ENCODE data around the gene GHITM. TPM values are rescaled to one million over a fixed set of nuclear protein-coding genes. Genes with fewer than 3 reads are reported as not detected.

The GHITM gene
- total and polyA plus RNA-seq, 7 experiments from 2014 or later = 61.5 to 312 (median 78.7) TPM

DNA sequence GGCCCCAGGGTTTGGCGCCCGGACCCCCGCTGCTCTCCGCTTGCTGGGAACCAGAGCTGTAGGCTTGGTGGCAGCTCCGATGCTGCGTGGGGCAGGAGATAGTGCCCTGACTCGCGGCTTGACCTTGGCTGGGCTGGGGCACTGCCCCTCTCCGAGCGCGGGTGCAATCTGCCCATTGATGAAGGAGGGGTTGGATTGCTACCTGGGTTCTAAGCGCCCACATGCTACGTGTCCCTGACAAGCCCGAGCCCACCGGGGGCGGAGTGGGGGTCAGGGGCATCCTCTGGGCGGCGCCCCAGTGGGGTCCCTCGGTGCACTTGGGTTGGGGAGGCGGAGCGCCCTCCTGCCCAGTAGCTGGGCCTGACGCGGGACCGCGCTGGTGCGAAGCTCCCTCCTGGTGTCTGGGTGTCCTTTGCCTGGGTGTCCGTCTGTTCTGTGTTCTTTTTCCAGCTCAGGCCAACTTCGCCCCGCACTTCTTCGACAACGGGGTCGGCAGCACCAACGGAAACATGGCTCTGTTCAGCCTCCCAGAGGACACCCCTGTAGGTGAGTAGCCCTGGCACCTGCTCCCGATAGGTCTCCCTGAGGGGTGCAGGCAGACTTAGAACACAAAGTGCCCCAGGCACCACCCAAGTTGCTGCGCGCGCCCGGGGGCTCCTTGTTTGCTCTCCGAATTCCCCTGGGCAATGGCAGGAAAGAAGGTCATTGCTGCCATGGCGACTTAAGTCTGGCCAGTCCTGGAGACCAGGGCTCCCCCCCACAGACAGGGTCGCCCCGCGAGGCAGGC, 55.9 kb downstream of the GHITM start:
- Mint-ChIP-seq H3K36me3 (no peaks in the 10 kb centered on the region), H3K27me3 (peaks cover 0 to 59% (median 22%) of the 10 kb centered on the region in 5 donors), H3K27ac (no peak overlapping the region), H3K9me3 (no peaks in the 10 kb centered on the region), H3K4me3 (peak overlapping the region; percentile 47 to 75 (median 65)), H3K4me1 (peaks cover 12 to 27% (median 16%) of the 10 kb centered on the region in 7 donors)
- intact Hi-C loops (cut with micrococcal nuclease) = no loop called here
- no peak for ATAC-seq
- H3K27me3 ChIP-seq (ENCODE audit: control insufficient read depth in 2 of 2, insufficient read depth in 2 of 2, low read length in 2 of 2) = peaks cover 0 to 3% of the 10 kb centered on the region in 2 donors
- H3K36me3 ChIP-seq (ENCODE audit: control insufficient read depth in 2 of 3, insufficient read depth in 3 of 3, low read length in 3 of 3) = no peaks in the 10 kb centered on the region
- H3K4me1 ChIP-seq (ENCODE audit: control insufficient read depth in 2 of 2, insufficient read depth in 2 of 2, low read length in 2 of 2) = peaks cover 18 to 23% of the 10 kb centered on the region in 2 donors
- H3K27ac ChIP-seq (ENCODE audit: low read depth, low read length) = no peak overlapping the region
- peak overlapping the region; percentile 52 for H3K4me3 ChIP-seq (ENCODE audit: low read length)
- CTCF ChIA-PET = interaction anchor here (0.6 to 1.7 kb wide), 2 partner anchors 47 to 344 kb away, joined by 3 to 5 read pairs; no protein-coding TSS in a partner anchor
- no peak for DNase-seq
- POLR2A ChIA-PET = interaction anchor here (0.6 kb wide), 1 partner anchor 9 kb away, joined by 3 read pairs; no protein-coding TSS in a partner anchor
- H3K9me3 ChIP-seq (ENCODE audit: control insufficient read depth in 2 of 3, low read length in 3 of 3) = no peaks in the 10 kb centered on the region

DNA sequence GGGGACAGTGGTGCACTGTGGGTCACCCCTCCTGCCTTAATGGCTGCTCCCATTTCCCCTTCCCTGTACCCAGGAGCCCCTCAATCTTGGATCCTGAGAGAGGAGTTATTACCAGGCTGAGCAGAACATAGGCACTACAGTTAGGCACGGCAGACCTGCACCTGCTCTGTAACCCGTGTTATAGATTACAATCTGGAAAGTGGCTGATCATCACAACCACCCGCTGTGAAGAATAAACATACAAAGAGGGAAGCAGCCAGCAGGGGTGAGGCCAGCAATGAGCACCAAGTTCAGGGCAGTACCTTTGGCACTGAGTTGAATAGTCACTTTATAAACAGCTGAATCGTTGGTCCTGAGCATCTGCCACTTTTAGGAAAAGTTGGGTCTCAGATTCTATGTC, 56.8 kb downstream of the GHITM start:
- Histone ChIP-seq H3K36me3 (ENCODE audit: control insufficient read depth in 2 of 3, insufficient read depth in 3 of 3, low read length in 3 of 3) (no peaks in the 10 kb centered on the region), H3K27me3 (ENCODE audit: control insufficient read depth in 2 of 2, insufficient read depth in 2 of 2, low read length in 2 of 2) (peaks cover 0 to 3% of the 10 kb centered on the region in 2 donors), H3K27ac (ENCODE audit: low read depth, low read length) (no peak overlapping the region), H3K4me3 (ENCODE audit: low read length) (no peak overlapping the region), H3K4me1 (ENCODE audit: control insufficient read depth in 2 of 2, insufficient read depth in 2 of 2, low read length in 2 of 2) (peaks cover 10 to 15% of the 10 kb centered on the region in 2 donors), H3K9me3 (ENCODE audit: control insufficient read depth in 2 of 3, low read length in 3 of 3) (no peaks in the 10 kb centered on the region)
- Mint-ChIP-seq H3K4me3 (peak overlapping the region in 3 of 10 donors; percentile 62 to 75 (median 66)), H3K36me3 (no peaks in the 10 kb centered on the region), H3K9me3 (no peaks in the 10 kb centered on the region), H3K4me1 (peaks cover 10 to 19% (median 11%) of the 10 kb centered on the region in 7 donors), H3K27ac (no peak overlapping the region), H3K27me3 (peaks cover 0 to 58% (median 22%) of the 10 kb centered on the region in 5 donors)
- ChIA-PET CTCF (no interaction called here), POLR2A (no interaction called here)
- no peak for DNase-seq
- intact Hi-C loops (cut with micrococcal nuclease) = no loop called here
- no peak for ATAC-seq

DNA sequence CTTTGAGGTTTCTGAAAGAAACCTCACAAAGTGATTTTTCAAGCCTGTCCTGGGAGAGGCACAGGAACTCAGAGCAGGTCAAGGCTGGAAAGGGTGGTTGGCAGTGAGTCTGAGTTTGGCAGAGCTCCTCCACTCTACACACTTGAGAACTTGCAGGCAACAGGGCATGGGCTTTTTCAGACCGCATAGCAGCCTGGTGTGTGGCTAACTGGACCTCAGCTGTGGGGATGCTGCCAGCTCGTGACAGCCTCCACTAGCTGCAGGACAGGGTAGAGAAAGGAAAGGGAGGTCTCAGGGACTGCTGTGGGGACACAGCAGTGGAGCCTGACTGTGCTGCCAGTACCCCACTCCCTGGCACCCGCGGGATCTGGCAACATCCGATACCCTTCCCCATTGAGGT, 57.6 kb downstream of the GHITM start:
- no peaks in the 10 kb centered on the region for H3K36me3 ChIP-seq (ENCODE audit: control insufficient read depth in 2 of 3, insufficient read depth in 3 of 3, low read length in 3 of 3)
- no peaks in the 10 kb centered on the region for H3K9me3 ChIP-seq (ENCODE audit: control insufficient read depth in 2 of 3, low read length in 3 of 3)
- DNase-seq (no peak), ATAC-seq (no peak)
- no peak overlapping the region for H3K27ac Mint-ChIP-seq
- intact Hi-C loops (cut with micrococcal nuclease) = no loop called here
- peaks cover 4 to 7% of the 10 kb centered on the region in 2 donors for H3K4me1 ChIP-seq (ENCODE audit: control insufficient read depth in 2 of 2, insufficient read depth in 2 of 2, low read length in 2 of 2)
- H3K4me3 Mint-ChIP-seq = no peak overlapping the region
- POLR2A ChIA-PET = no interaction called here
- no peaks in the 10 kb centered on the region for H3K9me3 Mint-ChIP-seq
- peaks cover 3 to 13% (median 4%) of the 10 kb centered on the region in 7 donors for H3K4me1 Mint-ChIP-seq
- H3K27ac ChIP-seq (ENCODE audit: low read depth, low read length) = no peak overlapping the region
- peaks cover 0 to 52% (median 19%) of the 10 kb centered on the region in 5 donors for H3K27me3 Mint-ChIP-seq
- CTCF ChIA-PET = no interaction called here
- H3K4me3 ChIP-seq (ENCODE audit: low read length) = no peak overlapping the region
- peaks cover 0 to 3% of the 10 kb centered on the region in 2 donors for H3K27me3 ChIP-seq (ENCODE audit: control insufficient read depth in 2 of 2, insufficient read depth in 2 of 2, low read length in 2 of 2)
- H3K36me3 Mint-ChIP-seq = no peaks in the 10 kb centered on the region

GRCh38 chr10:84197643-84198042, 58.3 kb downstream of the GHITM start:
- no peaks in the 10 kb centered on the region for H3K36me3 ChIP-seq (ENCODE audit: control insufficient read depth in 2 of 3, insufficient read depth in 3 of 3, low read length in 3 of 3)
- peaks cover 0 to 49% (median 19%) of the 10 kb centered on the region in 5 donors for H3K27me3 Mint-ChIP-seq
- DNase-seq = no peak
- peaks cover 4 to 7% of the 10 kb centered on the region in 2 donors for H3K4me1 ChIP-seq (ENCODE audit: control insufficient read depth in 2 of 2, insufficient read depth in 2 of 2, low read length in 2 of 2)
- peaks cover 0 to 11% (median 4%) of the 10 kb centered on the region in 7 donors for H3K4me1 Mint-ChIP-seq
- intact Hi-C loops (cut with micrococcal nuclease) = no loop called here
- H3K9me3 ChIP-seq (ENCODE audit: control insufficient read depth in 2 of 3, low read length in 3 of 3) = no peaks in the 10 kb centered on the region
- peaks cover 0 to 3% of the 10 kb centered on the region in 2 donors for H3K27me3 ChIP-seq (ENCODE audit: control insufficient read depth in 2 of 2, insufficient read depth in 2 of 2, low read length in 2 of 2)
- H3K27ac ChIP-seq (ENCODE audit: low read depth, low read length) = no peak overlapping the region
- H3K27ac Mint-ChIP-seq = no peak overlapping the region
- H3K9me3 Mint-ChIP-seq = no peaks in the 10 kb centered on the region
- ChIA-PET POLR2A (interaction anchor here (0.6 kb wide), 1 partner anchor 39 kb away, joined by 3 read pairs; no protein-coding TSS in a partner anchor), CTCF (interaction anchor here (0.6 kb wide), 1 partner anchor 40 kb away, joined by 4 read pairs; no protein-coding TSS in a partner anchor)
- H3K36me3 Mint-ChIP-seq = no peaks in the 10 kb centered on the region
- H3K4me3 ChIP-seq (ENCODE audit: low read length) = no peak overlapping the region
- no peak for ATAC-seq
- no peak overlapping the region for H3K4me3 Mint-ChIP-seq

DNA sequence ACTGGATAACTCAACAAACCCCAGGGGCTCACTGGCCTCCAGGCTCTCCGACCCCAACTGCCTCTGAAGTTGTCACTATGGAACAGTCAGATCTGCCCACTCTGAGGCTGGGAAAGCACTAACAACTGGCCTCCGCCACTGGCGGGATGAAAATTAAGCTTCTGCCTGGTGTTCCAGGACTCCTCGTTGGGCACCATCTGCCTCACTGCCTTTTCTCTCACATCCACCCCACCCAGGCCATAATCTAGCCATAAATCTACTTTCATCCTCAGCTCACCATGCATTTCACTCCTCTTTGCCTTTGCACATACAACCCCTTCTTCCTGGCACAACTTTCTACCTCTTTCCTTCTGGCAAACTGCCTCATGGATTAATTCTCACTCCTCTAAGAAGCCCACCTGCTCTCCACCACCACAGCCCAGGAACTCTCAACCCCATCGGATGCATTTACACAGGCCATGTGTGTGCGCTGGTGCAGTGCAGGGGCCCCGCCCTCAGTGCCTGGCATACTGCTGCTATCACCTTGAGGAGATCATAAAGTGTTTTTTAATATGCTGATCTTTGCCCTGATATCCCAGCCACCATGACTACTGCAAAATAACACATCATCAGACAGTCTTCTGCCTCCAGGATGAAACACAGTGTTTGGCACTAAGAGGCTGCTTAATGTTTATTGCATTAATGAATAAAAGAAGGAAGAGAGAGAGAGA, 59.1 kb downstream of the GHITM start:
- no peaks in the 10 kb centered on the region for H3K36me3 Mint-ChIP-seq
- H3K9me3 ChIP-seq (ENCODE audit: control insufficient read depth in 2 of 3, low read length in 3 of 3) = no peaks in the 10 kb centered on the region
- ChIA-PET CTCF (interaction anchor here (0.6 kb wide), 1 partner anchor 41 kb away, joined by 4 read pairs; no protein-coding TSS in a partner anchor), POLR2A (interaction anchor here (0.6 kb wide), 1 partner anchor 40 kb away, joined by 3 read pairs; no protein-coding TSS in a partner anchor)
- H3K27me3 ChIP-seq (ENCODE audit: control insufficient read depth in 2 of 2, insufficient read depth in 2 of 2, low read length in 2 of 2) = peaks cover 0 to 3% of the 10 kb centered on the region in 2 donors
- H3K4me1 ChIP-seq (ENCODE audit: control insufficient read depth in 2 of 2, insufficient read depth in 2 of 2, low read length in 2 of 2) = peaks cover 4 to 7% of the 10 kb centered on the region in 2 donors
- H3K36me3 ChIP-seq (ENCODE audit: control insufficient read depth in 2 of 3, insufficient read depth in 3 of 3, low read length in 3 of 3) = no peaks in the 10 kb centered on the region
- no peak overlapping the region for H3K4me3 ChIP-seq (ENCODE audit: low read length)
- no peak for ATAC-seq
- no peak overlapping the region for H3K27ac Mint-ChIP-seq
- H3K27ac ChIP-seq (ENCODE audit: low read depth, low read length) = no peak overlapping the region
- H3K4me3 Mint-ChIP-seq = no peak overlapping the region
- H3K9me3 Mint-ChIP-seq = no peaks in the 10 kb centered on the region
- intact Hi-C loops (cut with micrococcal nuclease) = no loop called here
- peaks cover 0 to 11% (median 4%) of the 10 kb centered on the region in 7 donors for H3K4me1 Mint-ChIP-seq
- H3K27me3 Mint-ChIP-seq = peaks cover 0 to 41% (median 19%) of the 10 kb centered on the region in 5 donors
- no peak for DNase-seq

DNA sequence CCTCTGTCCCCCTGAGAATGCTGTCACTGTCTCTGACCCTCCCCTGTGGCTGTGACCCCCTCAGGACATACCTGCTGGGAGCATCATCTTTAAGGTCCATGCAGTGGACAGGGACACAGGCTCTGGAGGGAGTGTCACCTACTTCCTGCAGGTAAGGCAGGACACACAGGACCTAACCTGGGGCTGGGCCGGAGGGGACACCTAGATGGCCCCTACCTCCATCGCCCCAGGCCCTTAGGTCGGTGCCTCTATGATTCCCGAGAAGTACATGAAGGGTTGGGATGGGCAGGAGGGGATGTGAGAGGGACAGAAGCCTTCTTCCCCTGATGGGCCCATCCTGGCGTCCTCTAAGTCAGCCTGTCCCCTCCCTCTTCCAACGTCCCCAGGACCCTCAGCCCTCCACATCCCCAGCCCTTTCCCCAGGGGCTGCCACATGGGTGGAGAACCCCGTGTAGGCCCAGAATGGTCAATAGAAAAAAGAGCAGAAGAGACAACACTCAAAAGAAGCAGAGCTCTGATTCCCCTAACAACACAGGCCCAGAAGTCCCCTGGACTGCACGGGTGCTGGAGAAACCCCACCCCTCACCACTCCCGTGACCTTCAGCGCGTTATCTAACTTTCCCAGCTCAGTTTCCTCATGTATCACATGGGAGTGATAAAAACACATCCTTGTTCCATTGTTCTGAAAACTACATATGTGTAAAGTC, 61.4 kb downstream of the GHITM start:
- Mint-ChIP-seq H3K4me3 (no peak overlapping the region), H3K9me3 (no peaks in the 10 kb centered on the region), H3K4me1 (peaks cover 0 to 2% (median 0%) of the 10 kb centered on the region in 7 donors), H3K27me3 (peaks cover 0 to 24% (median 16%) of the 10 kb centered on the region in 5 donors), H3K27ac (no peak overlapping the region), H3K36me3 (no peaks in the 10 kb centered on the region)
- H3K4me3 ChIP-seq (ENCODE audit: low read length) = no peak overlapping the region
- ChIA-PET POLR2A (interaction anchor here (0.7 kb wide), 1 partner anchor 61 kb away, joined by 3 read pairs; no protein-coding TSS in a partner anchor), CTCF (interaction anchor here (0.8 to 1.2 kb wide), 2 partner anchors 24 to 25 kb away, joined by 3 read pairs; no protein-coding TSS in a partner anchor)
- H3K27me3 ChIP-seq (ENCODE audit: control insufficient read depth in 2 of 2, insufficient read depth in 2 of 2, low read length in 2 of 2) = no peaks in the 10 kb centered on the region
- H3K36me3 ChIP-seq (ENCODE audit: control insufficient read depth in 2 of 3, insufficient read depth in 3 of 3, low read length in 3 of 3) = no peaks in the 10 kb centered on the region
- no peaks in the 10 kb centered on the region for H3K9me3 ChIP-seq (ENCODE audit: control insufficient read depth in 2 of 3, low read length in 3 of 3)
- intact Hi-C loops (cut with micrococcal nuclease) = no loop called here
- no peak for DNase-seq
- H3K4me1 ChIP-seq (ENCODE audit: control insufficient read depth in 2 of 2, insufficient read depth in 2 of 2, low read length in 2 of 2) = no peaks in the 10 kb centered on the region
- no peak overlapping the region for H3K27ac ChIP-seq (ENCODE audit: low read depth, low read length)
- ATAC-seq = no peak

Data from naive thymus-derived CD4-positive, alpha-beta T cell (primary cell).